Activated CD8-positive, alpha-beta memory T cell treated with anti-CD3 and anti-CD28 coated beads, Interleukin-2, amount 50 U/mL, for 4 hours (primary cell): ENCODE measurements around the gene CD83.
"Not testable (repeated sequence)": the region's sequence is repeated elsewhere in the genome, so short reads cannot be mapped to it uniquely, and the experiment has no call there.

ENCODE experiments used
- DNase-seq: peaks from one replicate; pipeline ENCODE4 v3.0.0-alpha.2; 2020

Gene CD83, protein sequence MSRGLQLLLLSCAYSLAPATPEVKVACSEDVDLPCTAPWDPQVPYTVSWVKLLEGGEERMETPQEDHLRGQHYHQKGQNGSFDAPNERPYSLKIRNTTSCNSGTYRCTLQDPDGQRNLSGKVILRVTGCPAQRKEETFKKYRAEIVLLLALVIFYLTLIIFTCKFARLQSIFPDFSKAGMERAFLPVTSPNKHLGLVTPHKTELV

DNA sequence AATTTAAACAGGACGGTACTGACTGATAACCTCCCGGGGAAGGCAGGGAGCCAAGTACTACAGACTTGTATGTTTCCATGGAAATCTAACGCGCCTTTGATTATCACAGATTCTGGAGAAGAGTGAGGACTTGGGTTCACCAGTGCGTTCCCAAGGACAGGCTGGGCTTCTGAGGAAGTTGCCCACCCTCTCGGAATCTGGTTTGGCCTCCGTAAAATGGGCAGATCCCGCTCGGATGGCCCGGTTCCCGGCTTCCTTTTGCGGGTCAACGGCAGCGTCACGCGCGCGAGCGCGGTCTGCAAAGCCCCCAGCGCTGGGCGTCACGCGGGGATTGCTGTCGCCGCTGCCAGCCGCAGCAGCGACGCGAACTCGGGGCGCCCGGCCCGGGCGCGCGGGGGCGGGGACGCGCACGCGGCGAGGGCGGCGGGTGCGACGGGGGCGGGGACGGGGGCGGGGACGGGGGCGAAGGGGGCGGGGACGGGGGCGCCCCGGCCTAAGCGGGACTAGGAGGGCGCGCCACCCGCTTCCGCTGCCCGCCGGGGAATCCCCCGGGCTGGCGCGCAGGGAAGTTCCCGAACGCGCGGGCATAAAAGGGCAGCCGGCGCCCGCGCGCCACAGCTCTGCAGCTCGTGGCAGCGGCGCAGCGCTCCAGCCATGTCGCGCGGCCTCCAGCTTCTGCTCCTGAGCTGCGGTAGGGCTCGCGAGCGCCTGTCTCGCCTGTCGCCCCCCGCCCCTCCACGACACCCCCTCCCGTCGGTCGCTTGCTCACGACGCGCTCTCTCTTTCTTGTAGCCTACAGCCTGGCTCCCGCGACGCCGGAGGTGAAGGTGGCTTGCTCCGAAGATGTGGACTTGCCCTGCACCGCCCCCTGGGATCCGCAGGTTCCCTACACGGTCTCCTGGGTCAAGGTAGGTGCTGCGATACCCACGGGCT, at the start of gene CD83:
TSS of gene CD83 (plus strand) at position 615 of the 933 bp plus-strand sequence. CDS start at position 655, 40 bp downstream.
- peak; percentile 86 for DNase-seq

DNA sequence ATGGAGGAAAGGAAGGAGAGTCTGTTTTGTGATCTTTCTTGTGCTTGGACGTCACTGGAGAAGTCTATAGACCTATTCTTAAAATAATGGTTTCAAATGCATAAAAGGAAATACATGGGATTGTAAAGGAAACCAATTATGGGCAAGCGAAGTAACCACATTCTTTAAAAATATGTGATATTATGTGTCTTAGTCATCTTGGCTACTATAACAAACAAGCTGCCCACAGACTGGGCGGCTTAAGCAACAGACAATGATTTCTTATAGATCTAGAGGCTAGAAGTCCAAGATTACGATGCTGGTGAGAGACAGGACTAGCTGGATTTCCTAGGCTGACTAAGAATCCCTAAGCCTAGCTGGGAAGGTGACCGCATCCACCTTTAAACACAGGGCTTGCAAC, 49.4 kb upstream of the CD83 start:
- DNase-seq: no peak

DNA sequence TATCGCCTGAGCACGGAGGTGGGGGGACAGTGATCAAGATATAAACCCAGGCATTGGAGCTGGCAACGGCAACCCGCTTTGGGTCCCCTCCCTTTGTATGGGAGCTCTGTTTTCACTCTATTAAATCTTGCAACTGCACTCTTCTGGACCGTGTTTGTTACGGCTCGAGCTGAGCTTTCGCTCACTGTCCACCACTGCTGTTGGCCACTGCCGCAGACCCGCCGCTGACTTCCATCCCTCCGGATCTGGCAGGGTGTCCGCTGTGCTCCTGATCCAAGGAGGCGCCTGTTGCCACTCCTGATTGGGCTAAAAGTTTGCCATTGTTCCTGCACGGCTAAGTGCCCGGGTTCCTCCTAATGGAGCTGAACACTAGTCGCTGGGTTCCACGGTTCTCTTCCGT, 48.9 kb upstream of the CD83 start:
- DNase-seq: no peak

DNA sequence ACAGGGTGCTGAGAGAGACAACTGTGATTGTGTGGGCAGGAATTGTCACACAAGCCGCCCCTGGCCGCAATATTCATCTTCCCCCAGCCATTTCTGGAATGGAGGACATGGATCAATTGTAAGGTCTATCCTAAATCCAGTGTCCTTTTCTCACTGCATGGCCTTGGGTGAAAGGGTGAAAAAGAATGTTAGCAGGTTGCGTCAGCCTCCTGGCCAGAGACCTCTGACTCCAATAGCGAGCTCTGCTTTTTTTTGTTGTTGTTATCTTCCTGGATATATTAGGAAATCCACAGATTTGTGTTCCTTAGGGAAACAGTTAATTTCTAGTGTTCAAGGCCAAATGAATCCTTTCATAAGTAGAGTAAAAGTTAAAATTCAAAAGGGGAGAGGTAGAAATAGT, 47.1 kb upstream of the CD83 start:
- DNase-seq: no peak

DNA sequence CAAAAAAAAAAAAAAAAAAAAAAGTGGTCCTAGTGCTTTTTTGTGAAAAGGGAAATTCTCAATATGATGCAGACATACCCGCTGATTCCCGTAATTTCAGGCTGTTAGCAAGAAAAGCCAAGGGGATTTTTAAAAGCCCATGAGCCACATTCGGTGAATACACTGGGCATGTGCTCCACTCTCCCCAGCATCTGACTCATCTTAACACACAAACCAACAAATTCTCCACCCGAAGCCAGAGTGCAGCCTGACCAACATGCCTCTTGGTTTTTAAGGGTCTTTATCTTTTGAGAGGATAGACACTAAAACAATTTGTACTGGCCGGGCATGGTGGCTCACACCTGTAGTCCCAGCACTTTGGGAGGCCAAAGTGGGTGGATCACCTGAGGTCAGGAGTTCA, 45.5 kb upstream of the CD83 start:
- no peak for DNase-seq

- DNase-seq: not testable (repeated sequence)
Measured at GRCh38 chr6:14073561-14074354, 43.8 kb upstream of the CD83 start.

DNA sequence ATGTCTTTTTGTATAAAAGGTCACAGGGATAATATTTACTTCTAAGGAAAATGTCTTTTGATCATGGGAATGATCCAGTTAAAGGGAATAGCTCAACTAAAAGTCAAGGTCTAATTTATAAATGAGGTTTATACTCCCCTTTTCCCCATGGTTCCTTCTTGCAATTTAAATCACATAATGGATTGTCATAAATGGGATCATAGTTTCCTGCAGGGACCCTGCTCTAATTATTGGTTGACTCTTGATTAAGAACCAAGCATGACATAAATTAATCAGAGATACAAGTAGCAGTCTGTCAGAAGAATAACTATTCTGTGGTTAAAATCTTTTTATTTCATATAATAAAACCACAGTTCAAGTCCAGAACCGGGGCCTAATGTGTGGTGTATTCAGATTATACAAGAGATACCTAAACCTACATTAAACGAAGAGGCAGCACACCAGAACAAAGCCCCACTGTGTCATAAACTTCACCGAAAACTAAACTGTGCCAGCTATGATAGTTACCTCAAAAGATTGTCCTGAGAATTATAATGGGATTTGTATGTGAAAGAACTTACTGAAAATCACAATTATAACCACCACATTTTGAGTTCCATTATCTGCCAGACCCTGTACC, 43.0 kb upstream of the CD83 start:
- no peak for DNase-seq

GRCh38 chr6:14075095-14075503, 42.5 kb upstream of the CD83 start:
- DNase-seq: no peak

- DNase-seq: no peak
Measured at GRCh38 chr6:14077193-14077867, 40.2 kb upstream of the CD83 start.

DNA sequence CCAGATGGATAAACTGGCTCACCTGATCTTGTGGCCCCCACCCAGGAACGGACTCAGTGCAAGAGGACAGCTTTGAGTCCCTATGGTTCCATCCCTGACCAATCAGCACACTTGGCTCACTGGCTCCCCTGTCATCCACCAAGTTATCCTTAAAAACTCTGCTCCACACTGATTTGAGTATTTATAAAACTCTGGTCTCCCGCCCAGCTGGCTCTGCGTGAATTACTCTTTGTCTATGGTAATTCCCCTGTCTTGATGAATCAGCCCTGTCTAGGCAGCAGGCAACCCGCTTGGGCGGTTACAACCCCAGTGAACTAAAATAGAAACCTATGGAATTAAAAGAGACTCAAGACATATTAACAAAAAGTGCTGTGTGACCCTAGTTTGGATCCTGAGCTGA, 38.1 kb upstream of the CD83 start:
- DNase-seq: no peak

DNA sequence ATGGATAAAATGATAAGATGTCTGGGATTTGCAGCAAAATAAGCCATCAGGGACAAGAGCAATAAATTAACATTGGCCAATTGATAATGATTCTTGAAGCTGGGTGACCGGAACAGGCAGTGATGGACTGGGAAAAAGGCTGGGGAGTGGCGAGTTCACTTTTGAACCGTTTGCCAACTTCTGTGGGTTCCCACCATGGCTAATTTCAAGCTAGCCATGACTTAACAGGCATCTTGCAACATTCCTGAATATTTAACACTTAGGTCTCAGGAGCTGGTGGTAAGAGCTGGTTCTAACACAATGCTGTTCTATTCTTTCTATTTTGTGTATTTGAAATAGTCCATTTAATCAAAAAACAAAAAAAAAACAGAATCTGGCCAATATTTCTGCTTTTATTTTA, 37.6 kb upstream of the CD83 start:
- DNase-seq: no peak

GRCh38 chr6:14081126-14081525, 36.4 kb upstream of the CD83 start:
- DNase-seq: no peak

- DNase-seq: no peak
Measured at GRCh38 chr6:14082771-14083170, 34.8 kb upstream of the CD83 start.

DNA sequence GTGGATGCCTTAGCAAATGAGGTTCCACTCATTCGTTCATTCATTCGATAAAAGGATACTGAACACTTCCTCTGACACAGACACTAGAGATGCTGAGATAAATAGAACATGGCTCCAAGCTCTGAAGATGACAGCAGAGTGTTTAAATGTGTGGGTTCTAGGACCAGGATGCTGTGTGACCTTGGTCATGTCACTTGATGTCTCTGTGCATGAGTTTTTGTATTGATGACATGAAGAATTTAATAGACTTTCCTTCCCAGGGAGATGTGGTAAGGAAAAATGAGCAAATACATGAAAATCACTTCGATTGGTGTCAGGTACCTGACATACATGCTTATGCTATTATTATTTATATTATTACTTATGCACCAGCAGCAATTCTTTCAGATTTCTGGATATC, 34.3 kb upstream of the CD83 start:
- DNase-seq: no peak

DNA sequence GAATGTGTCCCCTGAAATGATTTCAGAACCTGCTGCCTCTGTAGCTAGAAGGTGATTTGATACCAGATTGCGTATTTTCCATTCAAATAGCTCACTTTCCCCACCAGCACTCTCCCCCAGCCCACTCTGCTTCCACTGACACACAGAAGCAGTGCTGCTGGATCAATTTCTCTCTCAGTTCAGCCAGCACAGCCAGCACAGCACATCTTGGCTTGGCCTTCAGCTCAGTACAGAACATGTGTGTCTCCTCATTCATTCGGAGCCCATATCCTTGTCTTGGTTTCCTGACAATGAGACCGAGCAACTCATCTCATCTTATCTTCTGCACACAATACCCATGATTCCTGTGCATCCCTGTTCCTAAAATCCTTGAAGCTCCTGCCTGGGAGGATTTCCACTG, 33.8 kb upstream of the CD83 start:
- no peak for DNase-seq

DNA sequence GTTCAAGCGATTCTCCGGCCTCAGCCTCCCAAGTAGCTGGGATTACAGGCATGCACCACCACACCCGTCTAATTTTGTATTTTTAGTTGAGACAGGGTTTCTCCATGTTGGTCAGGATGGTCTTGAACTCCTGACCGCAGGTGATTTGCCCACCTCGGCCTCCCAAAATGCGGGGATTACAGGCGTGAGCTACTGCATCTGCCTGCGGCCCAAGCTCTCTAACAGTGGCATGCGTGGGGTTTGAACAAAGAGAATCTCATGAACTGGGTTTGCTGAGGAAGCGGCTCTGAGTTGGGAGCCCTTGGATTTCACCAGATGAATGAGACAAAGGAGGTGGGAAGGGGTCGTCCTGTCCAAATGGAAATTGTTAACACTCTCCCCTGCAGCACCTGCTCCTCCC, 33.2 kb upstream of the CD83 start:
- no peak for DNase-seq

DNA sequence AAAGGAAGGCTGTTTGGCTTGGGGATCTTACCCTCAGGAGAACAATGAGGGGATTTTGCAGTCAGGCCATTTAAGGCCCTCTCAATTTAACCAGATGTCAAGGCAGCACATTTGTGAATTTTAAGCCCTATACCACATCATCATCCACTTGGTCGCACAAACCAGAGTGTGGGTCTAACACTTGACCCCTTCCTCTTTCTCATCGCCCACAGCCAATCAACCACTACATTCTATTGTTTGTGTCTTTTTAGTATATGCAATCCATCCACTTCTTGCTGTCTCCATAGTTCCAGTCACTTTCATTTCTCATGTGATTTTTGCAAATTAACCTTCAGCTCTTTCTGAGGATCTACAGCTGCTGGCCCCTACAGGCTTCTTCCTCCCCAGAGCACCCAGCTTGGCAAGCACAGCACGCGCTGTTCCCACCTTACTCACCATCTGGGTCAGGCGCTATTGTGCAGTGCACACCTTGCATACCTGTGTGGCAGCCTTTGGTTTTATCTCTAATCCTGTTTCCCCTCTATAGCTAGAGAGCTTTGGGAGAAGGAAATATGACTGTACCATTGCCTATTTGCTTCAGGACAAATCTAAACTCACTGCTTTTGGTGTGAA, 32.3 kb upstream of the CD83 start:
- DNase-seq: no peak

DNA sequence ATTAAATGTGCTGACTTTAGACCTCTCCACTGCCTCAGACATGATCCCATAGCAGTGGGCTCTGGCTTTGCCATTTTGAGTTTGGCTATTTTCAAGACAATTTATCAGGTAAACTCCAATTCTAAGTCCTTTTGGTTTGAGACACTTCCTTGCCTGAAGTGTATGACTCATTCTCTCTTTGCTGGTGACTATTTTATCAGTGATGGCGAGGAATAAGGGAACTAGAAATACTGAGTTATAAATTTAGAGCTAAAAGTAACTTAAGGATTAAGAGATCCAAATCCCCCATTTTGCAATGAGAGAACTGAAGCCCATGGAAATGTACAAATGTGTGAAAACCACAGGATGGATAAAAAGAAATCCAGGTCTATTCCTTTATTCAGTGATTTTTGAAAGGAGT, 30.9 kb upstream of the CD83 start:
- DNase-seq: no peak

DNA sequence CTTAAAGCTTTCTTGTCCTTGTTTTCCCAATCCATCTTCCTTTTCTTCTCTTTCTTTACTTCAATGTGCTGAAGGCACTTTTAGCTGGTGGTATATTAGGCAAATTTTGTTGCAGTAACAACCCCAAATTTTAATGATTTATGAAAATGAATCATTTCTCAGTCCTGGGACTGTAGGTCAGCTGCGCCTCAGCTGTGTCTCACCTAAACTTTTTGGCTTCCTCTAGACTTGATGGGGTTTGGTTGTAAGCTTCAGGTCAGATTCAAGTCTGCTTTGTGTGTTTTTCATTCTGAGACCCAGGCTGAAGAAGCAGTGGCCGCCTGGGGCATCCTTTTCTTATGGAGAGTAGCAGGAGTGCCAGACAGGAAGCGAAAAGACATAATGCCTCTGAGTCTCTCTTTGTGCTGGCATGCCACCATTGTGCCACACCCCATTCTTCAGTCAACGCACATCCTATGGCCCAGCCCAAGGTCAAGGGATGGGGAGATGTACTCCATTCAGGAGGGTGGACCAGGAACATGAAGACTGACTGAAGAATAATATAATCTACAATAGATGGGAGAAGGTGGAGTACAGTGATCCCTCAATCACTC, 28.9 kb upstream of the CD83 start:
- no peak for DNase-seq

- no peak for DNase-seq
Measured at GRCh38 chr6:14089224-14089623, 28.3 kb upstream of the CD83 start.

- DNase-seq: no peak
Measured at GRCh38 chr6:14091339-14091978, 26.1 kb upstream of the CD83 start.
